Mammary epithelial cell (primary cell): ENCODE data around the gene GRP.

Experiments used
- EZH2 ChIP-seq: IDR thresholded peaks from 2 replicates; pipeline ENCODE4 v1.6.1; 2012; ENCODE audit warnings: low read length, inconsistent platforms, borderline replicate concordance
- TF ChIP-seq, protein P1 (sequence below), 2 donors: IDR thresholded peaks in 1 of 2; conservative IDR thresholded peaks in 1 of 2; 2 replicates each; pipeline ENCODE4 v1.5.1; 2011 to 2012; ENCODE audit warnings: inconsistent platforms in 2 of 2, low read length in 2 of 2, mild to moderate bottlenecking in 2 of 2, control low read depth in 1 of 2, low read depth in 1 of 2; ENCODE audit not compliant: insufficient read depth in 1 of 2; ENCODE audit errors: extremely low read depth in 1 of 2

DNA sequence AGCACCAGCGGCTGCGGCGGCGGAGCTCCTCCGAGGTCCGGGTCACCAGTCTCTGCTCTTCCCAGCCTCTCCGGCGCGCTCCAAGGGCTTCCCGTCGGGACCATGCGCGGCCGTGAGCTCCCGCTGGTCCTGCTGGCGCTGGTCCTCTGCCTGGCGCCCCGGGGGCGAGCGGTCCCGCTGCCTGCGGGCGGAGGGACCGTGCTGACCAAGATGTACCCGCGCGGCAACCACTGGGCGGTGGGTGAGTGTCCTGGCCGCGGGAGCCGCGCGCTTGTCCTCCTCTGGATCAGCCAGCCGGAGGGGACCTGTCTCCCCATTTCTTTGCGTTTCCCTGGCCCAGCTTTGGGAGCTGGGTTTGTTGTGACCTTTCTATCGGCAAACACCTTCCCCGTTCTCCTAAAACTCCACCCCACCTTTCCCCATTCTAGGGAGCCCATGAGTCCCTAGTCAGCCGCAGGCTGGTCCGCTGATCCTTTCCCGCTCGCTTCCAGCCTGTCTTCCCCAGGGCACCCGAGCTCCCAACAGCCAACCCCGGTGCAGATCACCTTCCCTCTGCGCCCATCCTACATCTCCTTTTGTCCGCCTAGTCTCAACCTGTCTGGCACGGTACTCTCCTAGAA is 316 bp downstream of the GRP start:
- TF ChIP-seq, protein P1, sequence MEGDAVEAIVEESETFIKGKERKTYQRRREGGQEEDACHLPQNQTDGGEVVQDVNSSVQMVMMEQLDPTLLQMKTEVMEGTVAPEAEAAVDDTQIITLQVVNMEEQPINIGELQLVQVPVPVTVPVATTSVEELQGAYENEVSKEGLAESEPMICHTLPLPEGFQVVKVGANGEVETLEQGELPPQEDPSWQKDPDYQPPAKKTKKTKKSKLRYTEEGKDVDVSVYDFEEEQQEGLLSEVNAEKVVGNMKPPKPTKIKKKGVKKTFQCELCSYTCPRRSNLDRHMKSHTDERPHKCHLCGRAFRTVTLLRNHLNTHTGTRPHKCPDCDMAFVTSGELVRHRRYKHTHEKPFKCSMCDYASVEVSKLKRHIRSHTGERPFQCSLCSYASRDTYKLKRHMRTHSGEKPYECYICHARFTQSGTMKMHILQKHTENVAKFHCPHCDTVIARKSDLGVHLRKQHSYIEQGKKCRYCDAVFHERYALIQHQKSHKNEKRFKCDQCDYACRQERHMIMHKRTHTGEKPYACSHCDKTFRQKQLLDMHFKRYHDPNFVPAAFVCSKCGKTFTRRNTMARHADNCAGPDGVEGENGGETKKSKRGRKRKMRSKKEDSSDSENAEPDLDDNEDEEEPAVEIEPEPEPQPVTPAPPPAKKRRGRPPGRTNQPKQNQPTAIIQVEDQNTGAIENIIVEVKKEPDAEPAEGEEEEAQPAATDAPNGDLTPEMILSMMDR (conservative IDR thresholded peaks at IDR 0.05 in 1 of 2, IDR thresholded peaks at IDR 0.05 in 1 of 2; ENCODE audit: extremely low read depth in 1 of 2, insufficient read depth in 1 of 2, low read depth in 1 of 2, low read length in 2 of 2): no peak
- TF ChIP-seq EZH2: no peak
